Measurements from ENCODE around the gene CPVL.

CPVL gene

DNA sequence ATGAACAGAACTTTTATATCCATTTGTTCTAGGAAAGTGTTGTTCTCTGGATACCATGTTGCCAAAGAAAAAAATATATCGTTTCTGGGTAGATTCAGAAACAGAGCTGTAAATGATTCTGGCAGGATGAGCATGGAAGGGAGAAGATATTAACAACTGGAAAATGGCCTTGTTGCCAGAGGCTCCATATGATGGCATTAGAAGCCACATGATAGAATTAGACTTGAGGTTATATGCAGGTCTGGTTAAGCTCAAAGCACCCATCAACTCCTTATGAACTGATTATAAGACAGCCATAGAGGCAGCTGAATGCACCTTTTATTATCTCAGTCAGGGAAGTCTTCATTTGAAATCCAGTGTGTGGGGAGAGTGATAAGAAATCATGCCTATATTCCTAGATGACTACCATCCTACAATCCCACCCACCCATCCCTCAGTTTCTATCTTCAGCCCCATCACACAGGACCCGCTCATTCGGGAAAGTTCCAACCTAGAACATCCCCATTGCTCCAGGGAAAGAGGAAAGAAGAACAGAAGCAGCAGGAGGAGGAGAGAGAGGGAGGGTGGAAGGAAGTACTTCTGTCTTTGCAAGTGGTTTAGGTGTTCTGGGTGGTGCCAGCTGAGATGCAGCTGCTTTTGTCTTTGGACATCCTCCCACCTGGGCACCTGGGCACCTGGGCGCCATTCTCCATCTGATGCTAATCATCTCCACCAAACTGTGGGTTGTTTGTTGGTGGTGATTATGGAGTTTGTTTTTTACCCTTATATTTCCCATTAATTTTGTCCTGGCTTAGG, 162.7 kb downstream of the CPVL start:
- H3K4me1 Mint-ChIP-seq = no peaks in the 10 kb centered on the region
- H3K4me3 Mint-ChIP-seq = no peak overlapping the region
- no peak for ATAC-seq
- H3K9me3 Mint-ChIP-seq = no peaks in the 10 kb centered on the region
- no peak overlapping the region for H3K27ac Mint-ChIP-seq
- H3K27me3 Mint-ChIP-seq = peaks cover 50% of the 10 kb centered on the region
- no peak for DNase-seq

DNA sequence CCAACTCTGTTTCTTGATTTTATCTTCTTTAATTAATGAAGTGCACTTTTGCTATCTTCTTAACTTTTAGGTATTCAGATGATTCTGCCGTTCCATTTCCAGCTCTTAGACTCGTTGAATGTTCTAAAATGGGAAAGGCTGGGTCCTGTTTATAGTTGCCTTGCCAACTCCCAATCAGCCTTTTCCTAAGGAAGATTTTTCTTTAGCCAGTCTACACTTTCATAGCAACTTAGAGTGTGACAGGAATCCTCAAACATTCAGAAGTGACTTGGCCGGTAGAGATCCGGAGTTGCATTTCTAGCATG, 165.2 kb downstream of the CPVL start:
- no peaks in the 10 kb centered on the region for H3K9me3 Mint-ChIP-seq
- H3K4me3 Mint-ChIP-seq = no peak overlapping the region
- no peaks in the 10 kb centered on the region for H3K4me1 Mint-ChIP-seq

DNA sequence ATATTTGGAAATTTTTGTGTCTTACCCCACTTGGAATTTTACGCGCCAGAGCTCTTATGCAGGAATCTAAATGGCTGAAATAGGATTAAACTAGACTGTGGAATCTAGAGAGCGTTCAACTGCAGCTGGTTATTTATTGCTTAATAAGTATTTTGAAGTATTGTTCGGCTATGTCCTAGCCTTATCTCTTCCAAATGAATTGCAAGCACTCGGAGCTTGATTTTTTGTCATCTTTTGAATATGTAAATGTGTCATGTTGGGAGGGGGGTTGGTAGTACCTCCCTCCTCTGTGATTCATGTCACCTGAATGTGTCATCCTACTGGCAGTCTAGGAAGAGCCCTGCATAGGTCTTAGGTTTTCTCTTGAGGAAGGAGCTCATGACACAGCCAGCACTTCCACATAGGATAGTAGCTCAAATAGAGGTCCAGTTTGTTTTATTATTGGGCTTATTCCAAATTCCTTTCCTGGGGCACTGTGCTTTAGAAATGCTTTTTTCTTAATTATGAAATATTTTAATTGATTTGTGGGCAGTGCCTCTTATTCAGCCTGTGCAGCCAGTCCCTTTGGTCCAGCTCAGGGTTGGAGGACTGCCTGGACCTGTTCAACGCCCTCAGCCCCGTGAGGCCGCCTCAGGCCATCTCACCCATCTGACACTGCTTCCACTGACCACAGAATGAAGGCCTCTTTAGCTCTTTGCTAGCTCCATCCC, 165.7 kb downstream of the CPVL start:
- Mint-ChIP-seq H3K4me1 (no peaks in the 10 kb centered on the region), H3K27ac (no peak overlapping the region), H3K27me3 (peaks cover 28% of the 10 kb centered on the region), H3K4me3 (no peak overlapping the region), H3K9me3 (no peaks in the 10 kb centered on the region)
- ATAC-seq (no peak), DNase-seq (no peak)

More for the DNA sequence above, 165.2 kb downstream of the CPVL start:
- DNase-seq = no peak
- peaks cover 33% of the 10 kb centered on the region for H3K27me3 Mint-ChIP-seq
- H3K27ac Mint-ChIP-seq = no peak overlapping the region
- ATAC-seq = no peak

DNA sequence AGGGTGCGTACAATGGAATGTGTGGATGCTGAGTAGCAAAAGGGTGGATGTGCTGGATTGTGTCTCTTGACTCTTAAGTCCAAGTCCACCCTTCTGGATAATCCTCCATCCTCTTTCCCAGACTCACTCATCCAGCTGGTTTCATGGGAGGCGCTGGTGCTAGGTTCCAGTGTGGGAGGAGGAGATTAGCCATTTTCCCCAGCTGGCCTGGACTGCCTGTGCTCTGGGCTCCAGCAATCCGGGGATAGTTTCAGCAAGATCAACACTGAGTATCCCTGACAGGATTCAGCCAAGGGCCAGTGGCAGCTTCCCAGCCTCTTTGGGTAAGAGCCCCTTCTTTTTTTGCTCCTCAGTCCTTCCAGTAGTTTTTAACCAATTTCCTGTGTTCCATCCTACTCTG, 166.6 kb downstream of the CPVL start:
- no peak for ATAC-seq
- Mint-ChIP-seq H3K27me3 (peaks cover 24% of the 10 kb centered on the region), H3K4me1 (no peaks in the 10 kb centered on the region), H3K27ac (no peak overlapping the region), H3K9me3 (peaks cover 0 to 4% of the 10 kb centered on the region in 2 donors), H3K4me3 (no peak overlapping the region)
- no peak for DNase-seq

DNA sequence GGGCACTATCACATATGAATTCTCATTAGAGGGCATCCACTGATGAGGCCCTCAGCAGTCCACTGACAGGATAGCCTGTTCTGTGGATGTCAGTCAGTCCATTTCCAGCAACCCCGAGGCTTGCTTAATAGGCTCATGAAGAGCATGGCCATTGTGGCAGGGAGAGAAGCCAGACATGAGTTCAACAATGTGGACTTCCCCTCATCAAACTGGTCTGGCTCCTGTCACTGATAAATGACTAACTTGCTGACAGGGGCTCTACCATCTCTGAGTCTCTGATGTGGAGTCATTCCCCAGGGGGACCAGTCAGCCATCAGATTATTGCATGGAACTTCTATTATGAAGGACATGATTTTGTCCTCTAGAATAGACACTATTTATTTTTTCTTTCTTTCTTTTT, 168.5 kb downstream of the CPVL start:
- no peak for DNase-seq
- ATAC-seq = no peak
- peak overlapping the region in 1 of 2 donors; percentile 37 for H3K27ac Mint-ChIP-seq
- H3K4me3 Mint-ChIP-seq = no peak overlapping the region
- no peaks in the 10 kb centered on the region for H3K4me1 Mint-ChIP-seq
- peaks cover 24% of the 10 kb centered on the region for H3K27me3 Mint-ChIP-seq
- H3K9me3 Mint-ChIP-seq = peaks cover 11 to 18% of the 10 kb centered on the region in 2 donors

DNA sequence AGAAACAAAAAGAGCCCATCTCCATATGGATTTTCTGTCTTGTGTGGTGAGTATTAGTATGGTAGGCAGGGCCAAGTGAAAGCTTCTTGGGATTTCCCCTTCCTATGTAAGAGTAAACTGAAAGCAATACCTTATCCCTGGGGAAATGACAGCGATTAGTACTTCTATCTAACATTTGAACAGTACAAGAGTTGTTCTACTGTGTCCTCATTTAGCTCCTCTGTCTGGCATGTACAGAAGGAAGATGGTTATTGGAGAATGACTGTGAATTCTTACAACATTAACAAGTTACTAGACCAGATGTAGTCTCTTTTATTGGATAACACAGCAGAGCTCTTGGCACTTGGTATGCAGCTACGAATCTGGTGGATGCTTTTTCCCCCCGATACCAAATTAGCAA, 170.3 kb downstream of the CPVL start:
- H3K4me1 Mint-ChIP-seq = no peaks in the 10 kb centered on the region
- ATAC-seq (no peak), DNase-seq (no peak)
- no peak overlapping the region for H3K4me3 Mint-ChIP-seq
- H3K27me3 Mint-ChIP-seq = peaks cover 19% of the 10 kb centered on the region
- H3K9me3 Mint-ChIP-seq = peaks cover 18 to 24% of the 10 kb centered on the region in 2 donors
- H3K27ac Mint-ChIP-seq = no peak overlapping the region

DNA sequence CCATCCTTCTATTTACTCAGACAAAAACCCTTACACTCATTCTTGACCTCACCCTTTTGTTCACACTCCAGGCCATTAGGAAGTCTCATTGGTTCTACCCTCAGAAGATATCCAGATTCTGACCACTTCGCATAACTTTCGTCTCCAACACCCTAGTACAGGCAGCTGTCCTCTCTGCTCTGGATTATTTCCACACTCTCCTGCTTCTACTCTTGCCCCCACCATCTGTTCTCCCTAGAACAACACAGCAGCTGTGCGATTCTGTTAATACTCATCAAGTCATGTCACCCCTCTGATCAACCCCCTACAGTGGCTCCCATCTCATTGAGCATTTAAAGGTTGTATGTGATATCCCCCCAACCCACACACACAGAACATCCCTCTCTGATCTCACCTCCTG, 172.7 kb downstream of the CPVL start:
- peaks cover 18 to 24% of the 10 kb centered on the region in 2 donors for H3K9me3 Mint-ChIP-seq
- H3K4me1 Mint-ChIP-seq = no peaks in the 10 kb centered on the region

DNA sequence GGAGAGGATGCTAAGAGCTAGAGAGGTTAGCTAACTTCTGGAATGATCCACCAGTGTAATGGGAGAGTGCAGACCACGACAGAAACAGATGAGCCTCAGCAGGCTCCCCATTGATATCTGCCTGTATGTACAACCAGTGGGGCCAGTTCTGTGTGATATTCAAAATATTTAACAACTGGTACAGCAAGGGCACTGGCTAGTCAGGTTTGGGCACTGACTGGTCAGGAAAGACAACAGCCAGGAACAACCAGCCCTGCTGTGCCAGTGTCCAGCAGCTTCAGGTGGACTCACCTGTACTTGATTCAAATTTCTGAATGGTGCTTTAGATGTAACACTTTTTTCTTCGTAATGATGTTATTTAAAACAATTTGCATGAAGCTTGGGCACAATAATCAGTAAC, 182.3 kb downstream of the CPVL start:
- no peaks in the 10 kb centered on the region for H3K9me3 Mint-ChIP-seq

More for the DNA sequence above, 172.7 kb downstream of the CPVL start:
- H3K4me3 Mint-ChIP-seq = no peak overlapping the region
- no peak overlapping the region for H3K27ac Mint-ChIP-seq
- H3K27me3 Mint-ChIP-seq = no peaks in the 10 kb centered on the region
- no peak for ATAC-seq
- no peak for DNase-seq

DNA sequence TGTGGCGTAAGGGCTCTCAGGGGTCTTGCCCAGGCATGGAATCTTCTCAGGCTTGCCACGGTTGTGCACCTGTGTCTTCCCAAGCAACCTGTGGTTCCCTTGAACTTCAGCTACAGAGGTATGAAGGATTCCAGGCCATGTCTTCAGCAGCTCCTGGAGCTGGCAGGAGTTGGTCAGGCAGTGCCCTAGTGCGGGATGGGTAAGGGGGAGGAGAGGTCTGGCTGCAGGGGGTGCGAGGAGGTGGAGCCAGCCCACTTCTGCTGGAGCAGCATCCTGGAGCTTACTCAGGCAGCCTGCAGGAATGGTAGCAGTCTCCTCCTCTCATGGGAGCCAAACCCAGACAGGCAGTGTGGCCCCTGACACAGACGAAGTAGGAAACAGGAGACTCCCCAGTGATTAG, 184.4 kb downstream of the CPVL start:
- no peak for ATAC-seq
- no peak overlapping the region for H3K27ac Mint-ChIP-seq
- no peaks in the 10 kb centered on the region for H3K9me3 Mint-ChIP-seq
- peaks cover 17% of the 10 kb centered on the region for H3K4me1 Mint-ChIP-seq
- no peak overlapping the region for H3K4me3 Mint-ChIP-seq
- no peak for DNase-seq
- peaks cover 51% of the 10 kb centered on the region for H3K27me3 Mint-ChIP-seq

More for the DNA sequence above, 182.3 kb downstream of the CPVL start:
- Mint-ChIP-seq H3K27me3 (peaks cover 31% of the 10 kb centered on the region), H3K4me1 (no peaks in the 10 kb centered on the region), H3K27ac (no peak overlapping the region), H3K4me3 (no peak overlapping the region)
- ATAC-seq (no peak), DNase-seq (no peak)

DNA sequence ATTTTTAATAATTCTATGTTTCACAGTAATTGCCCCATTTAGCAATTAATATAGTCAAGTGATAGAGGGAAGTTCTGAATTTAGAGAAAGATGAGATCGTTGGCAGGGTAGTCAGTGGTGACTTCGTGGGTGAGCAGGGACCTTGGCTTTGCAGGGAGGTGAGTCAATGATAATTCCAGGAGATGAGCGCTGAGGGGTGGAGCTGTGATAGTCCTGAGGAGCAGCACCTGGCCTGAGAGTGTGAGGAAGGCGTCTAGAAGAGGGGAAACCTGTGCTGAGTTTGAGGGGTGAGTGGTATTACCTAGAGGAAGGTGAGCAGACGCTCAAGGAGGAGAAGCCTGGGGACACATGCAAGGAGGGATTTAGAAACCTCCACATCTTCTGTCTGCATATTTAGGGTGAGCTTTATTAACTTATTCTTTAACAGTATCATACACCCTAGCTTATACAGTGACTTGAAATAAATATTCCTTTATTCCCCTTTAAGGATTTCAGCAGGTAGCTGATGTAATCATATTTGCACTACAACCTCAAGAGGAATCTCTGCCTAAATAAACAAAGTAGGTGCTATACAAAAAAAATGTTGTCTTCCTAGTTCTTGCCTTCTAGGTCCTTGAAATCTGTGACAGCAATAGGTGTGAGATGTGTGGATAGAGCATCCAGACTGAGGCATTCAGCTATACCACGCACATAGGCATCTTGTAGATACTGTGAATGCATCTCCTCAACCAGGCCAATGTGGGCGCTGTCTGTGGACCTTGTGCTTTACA, 186.1 kb downstream of the CPVL start:
- peaks cover 32% of the 10 kb centered on the region for H3K4me1 Mint-ChIP-seq
- DNase-seq = no peak
- peaks cover 69% of the 10 kb centered on the region for H3K27me3 Mint-ChIP-seq
- no peak overlapping the region for H3K4me3 Mint-ChIP-seq
- no peak overlapping the region for H3K27ac Mint-ChIP-seq
- ATAC-seq = no peak
- H3K9me3 Mint-ChIP-seq = no peaks in the 10 kb centered on the region

DNA sequence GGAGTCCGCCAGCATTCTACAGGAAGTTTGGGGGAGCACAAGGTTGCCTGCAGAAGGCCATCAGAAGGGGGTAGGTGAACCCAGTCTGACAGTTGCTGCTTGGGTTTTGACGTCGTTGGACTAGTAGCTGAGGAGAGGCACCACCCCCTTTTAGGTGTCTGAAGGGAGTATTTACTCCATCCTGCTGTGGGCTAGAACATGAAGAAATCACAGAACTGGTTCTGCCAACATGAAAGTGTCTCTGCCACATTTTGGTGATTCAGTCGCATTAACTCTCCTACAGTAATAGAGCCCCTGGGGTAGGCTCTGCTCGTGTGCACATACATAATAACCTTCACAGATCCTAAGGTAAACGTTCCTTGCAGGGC, 187.4 kb downstream of the CPVL start:
- Mint-ChIP-seq H3K9me3 (no peaks in the 10 kb centered on the region), H3K4me3 (peak overlapping the region in 1 of 2 donors; percentile 40), H3K27me3 (peaks cover 82% of the 10 kb centered on the region), H3K4me1 (peaks cover 34% of the 10 kb centered on the region), H3K27ac (no peak overlapping the region)
- DNase-seq = no peak
- ATAC-seq = no peak

DNA sequence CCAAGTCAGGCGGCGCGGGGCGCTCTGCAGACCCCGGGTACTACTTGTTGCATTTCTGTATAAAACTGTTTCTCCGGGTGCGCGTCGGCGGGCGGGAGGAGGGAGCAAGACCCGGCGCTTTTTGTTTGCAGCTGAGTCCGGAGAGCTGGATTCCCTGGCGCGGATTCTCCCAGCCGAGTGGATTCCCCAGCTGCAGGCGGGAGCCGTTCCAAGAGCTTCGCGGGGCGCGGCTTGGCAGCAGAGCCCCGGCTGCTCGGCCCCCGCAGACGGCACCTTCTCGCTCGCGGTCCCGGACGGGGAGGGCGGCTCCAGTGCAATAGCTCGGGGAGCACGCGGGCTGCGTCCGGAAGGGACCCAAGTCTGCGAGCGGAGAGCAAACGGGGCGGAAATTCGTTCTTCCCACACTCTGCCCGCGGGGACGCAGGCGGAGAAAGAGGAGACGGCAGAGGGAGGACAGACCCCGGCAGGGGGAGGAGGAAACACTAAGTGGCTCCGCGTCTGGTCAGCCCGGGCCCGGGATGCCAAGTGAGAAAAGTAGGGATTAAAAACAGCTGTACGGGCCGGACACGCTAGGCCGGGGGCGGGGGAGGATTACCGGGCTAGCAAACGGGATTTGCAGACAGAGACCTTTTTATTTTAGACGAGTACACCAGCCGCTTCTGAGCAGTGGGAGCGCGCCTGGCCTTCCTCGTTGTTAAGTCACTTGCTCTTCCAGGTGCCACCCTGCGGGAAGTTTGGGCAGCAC, 187.9 kb downstream of the CPVL start, which contains the start of gene TRIL:
Gene TRIL, minus strand, starts transcription at position 96 of the 745 bp plus-strand sequence. CDS start 284 bp downstream, outside the sequence.
- Mint-ChIP-seq H3K9me3 (no peaks in the 10 kb centered on the region), H3K27ac (no peak within 1 kb of the TSS), H3K4me3 (peak within 1 kb of the TSS; percentile 42 to 68), H3K27me3 (peaks cover 86% of the 10 kb centered on the region), H3K4me1 (peaks cover 34% of the 10 kb centered on the region)
- peak in 1 of 2 donors; percentile 4 for DNase-seq
- ATAC-seq = no peak

DNA sequence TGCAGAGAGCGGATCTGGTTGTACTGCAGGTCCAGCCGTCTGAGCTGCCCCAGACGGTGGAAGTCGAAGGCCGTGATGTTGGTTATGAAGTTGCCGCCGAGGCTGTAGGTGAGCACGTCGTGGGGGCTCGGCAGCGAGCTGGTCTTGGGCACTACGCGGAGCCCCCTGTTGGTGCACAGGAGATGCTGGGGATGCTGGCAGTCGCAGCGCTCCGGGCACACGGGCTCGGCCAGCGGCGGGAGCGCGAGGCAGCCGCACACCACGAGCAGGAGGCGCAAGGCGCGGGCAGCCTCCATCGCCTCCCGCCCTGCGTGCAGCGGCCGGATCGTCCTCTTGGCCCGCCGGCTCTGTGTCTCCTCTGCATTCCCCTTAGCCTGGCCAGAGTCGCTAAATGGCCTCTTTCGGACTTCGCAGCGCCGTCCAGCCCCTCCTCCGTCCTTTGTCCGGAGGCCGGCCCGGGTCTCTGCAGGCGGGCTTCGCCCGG, 188.5 kb downstream of the CPVL start:
- Mint-ChIP-seq H3K27me3 (peaks cover 92% of the 10 kb centered on the region), H3K27ac (no peak overlapping the region)

DNA sequence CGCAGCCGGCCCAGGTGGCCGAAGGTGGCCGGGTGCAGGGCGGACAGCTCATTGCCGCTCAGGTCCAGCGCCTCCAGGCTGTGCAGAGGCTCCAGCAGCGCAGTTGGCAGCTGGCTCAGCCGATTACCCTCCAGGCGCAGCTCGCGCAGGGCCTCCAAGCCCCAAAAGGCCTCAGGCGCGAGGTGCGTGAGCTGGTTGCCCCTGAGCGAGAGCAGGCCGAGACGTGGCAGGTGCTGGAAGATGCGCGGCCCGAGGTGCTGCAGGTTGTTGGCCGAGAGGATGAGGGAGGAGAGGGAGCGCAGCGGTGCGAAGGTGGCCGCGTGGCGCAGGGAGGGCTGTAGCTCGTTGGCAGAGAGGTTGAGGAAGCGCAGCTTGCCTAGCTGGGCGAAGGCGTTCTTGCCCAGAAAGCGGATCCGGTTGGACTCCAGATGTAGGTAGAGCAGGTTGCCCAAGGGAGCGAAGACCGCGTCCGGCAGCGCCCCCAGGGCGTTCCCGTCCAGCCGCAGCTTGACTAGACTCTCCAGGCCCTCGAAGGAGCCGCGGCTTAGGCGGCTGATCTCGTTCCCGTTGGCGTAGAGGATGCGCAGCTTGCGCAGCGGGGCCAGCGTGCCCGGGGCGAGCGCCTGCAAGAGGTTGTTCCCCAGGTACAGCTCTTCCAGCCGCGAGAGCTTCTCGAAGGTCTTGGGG, 189.1 kb downstream of the CPVL start:
- Mint-ChIP-seq H3K4me3 (peak overlapping the region; percentile 42 to 68), H3K27ac (no peak overlapping the region), H3K4me1 (peaks cover 34% of the 10 kb centered on the region), H3K9me3 (no peaks in the 10 kb centered on the region), H3K27me3 (peaks cover 97% of the 10 kb centered on the region)
- ATAC-seq (peak; percentile 22), DNase-seq (peak; percentile 15 to 29)

More for the DNA sequence above, 188.5 kb downstream of the CPVL start:
- H3K4me1 Mint-ChIP-seq = peaks cover 34% of the 10 kb centered on the region
- no peak for ATAC-seq
- no peaks in the 10 kb centered on the region for H3K9me3 Mint-ChIP-seq
- DNase-seq = peak in 1 of 2 donors; percentile 10
- peak overlapping the region; percentile 42 to 68 for H3K4me3 Mint-ChIP-seq

All from stimulated activated naive CD8-positive, alpha-beta T cell treated with anti-CD3 and anti-CD28 coated beads, Interleukin-15, amount 100 ng/mL, for 72 hours (primary cell).